ENCODE data around the gene IL21.

DNA sequence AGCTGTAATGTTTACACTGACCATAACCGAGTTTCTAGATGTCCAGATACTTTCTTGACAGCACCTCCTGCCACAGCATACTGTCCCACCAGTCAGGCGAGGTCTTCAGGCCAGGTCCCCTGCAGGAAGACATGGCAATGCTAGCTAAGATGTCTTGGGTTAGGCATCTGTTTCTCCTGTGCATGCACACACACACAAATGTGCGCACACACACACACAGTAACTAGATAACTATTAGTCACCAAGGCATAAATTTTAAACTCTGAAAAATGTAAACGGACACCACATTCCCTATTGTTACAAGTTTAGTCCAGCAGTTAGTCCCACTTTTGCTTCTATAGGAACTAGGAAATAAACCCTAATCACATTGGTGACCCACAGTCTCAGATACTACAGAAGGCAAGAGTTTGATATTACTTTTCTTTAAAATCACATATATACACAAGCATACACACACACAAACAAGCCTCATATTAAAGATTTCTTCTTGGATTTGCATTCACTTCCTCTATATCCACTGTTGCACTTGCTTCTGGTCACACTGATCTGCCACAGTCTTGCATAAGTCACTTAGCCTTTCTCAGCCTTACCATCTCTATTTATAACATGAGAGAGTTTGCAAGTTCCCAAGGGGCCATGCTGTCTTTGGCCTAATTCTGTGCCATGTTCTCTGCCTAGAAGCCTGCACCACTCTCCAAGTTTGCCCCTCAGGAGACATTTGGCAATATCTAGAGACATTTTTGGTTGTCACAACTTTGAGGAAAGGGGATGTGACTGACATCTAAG, 32.2 kb downstream of the IL21 start:
- TF ChIP-seq, protein P1, sequence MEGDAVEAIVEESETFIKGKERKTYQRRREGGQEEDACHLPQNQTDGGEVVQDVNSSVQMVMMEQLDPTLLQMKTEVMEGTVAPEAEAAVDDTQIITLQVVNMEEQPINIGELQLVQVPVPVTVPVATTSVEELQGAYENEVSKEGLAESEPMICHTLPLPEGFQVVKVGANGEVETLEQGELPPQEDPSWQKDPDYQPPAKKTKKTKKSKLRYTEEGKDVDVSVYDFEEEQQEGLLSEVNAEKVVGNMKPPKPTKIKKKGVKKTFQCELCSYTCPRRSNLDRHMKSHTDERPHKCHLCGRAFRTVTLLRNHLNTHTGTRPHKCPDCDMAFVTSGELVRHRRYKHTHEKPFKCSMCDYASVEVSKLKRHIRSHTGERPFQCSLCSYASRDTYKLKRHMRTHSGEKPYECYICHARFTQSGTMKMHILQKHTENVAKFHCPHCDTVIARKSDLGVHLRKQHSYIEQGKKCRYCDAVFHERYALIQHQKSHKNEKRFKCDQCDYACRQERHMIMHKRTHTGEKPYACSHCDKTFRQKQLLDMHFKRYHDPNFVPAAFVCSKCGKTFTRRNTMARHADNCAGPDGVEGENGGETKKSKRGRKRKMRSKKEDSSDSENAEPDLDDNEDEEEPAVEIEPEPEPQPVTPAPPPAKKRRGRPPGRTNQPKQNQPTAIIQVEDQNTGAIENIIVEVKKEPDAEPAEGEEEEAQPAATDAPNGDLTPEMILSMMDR (IDR thresholded peaks at IDR 0.05), result no peak
- no peak for TF ChIP-seq POLR2A (IDR thresholded peaks at IDR 0.05)
